Stimulated activated CD4-positive, alpha-beta T cell treated with anti-CD3 and anti-CD28 coated beads, Interleukin-15, amount 100 ng/mL, for 48 hours (primary cell): ENCODE results near the gene EFCAB12.

Source experiments
- DNase-seq, 2 donors: peaks; one replicate each; pipeline ENCODE4 v3.0.0-alpha.2; 2020; ENCODE audit warnings: low read depth in 2 of 2

Gene EFCAB12

DNA sequence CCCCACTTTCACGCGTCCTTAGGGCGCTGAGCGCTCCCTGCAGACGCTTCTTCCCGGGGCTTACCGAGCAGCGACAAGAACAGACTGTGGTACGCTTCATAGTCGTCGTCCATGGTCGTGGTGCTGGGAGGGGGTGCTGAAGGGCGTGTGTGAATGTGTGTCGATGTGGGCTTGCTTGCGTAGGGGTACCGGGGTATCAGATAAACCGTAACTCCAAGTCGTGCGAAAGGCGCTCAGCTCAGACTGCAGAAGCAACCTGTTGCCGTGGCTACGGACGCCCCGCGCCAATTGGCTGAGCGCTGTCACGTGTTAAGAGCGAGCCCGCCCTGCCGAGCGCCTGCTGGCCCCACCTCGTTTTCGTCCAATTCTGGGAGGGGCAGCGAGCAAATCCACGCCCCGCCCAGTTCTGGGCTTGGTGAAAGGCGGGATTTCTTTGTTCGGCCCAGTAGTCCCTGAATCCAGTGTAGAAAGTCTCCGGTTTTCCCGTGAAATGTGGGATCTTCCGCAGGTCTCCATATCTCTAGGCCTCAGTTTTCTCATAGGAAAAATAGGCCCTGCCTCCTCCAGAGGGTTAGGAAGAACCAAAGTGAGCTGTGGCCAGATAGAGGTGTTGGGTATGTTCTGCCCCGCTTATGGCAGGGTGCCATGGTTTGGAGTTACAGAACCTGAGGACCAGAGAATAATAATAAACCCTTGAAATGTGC is at the start of gene EFCAB12:
TSS of gene EFCAB12 (minus strand) at position 261 of the 704 bp plus-strand sequence. CDS start at position 113, 148 bp downstream.
- peak; percentile 77 to 87 for DNase-seq

DNA sequence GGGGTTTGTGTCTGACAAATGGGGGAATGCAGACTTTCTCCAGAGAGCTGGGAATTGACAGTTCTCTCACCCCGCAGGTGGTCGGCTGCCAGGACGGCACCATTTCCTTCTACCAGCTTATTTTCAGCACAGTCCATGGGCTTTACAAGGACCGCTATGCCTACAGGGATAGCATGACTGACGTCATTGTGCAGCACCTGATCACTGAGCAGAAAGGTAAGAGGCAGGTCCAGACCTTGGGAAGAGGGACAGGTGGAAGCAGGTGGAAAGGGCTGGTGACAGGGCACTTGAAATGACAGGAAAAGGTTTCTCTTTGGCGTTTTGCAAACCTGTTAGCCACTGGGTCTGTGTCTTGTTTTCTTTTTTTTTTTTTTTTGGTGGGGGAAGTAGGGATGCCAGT is 48.1 kb upstream of the EFCAB12 start:
- DNase-seq = no peak

DNA sequence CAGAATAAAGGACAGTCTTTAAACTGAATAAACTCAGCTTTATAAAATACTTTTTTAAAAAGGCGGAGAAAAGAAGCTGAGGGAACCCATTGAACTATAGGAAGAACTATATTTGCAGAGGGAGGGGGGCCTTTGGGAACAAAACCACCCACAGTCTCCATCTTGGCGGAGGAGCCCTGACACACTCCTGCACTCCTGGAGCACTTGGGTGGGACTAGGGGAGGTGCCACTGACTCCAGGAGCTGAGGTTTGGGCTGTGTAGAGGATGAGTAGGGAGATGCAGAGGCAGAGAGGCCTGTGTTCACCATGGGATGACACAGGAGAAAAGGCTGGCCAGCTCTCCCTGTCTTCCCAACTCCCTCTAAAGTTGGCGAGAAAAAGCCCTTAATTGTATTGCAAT is 47.4 kb upstream of the EFCAB12 start:
- DNase-seq = no peak

DNA sequence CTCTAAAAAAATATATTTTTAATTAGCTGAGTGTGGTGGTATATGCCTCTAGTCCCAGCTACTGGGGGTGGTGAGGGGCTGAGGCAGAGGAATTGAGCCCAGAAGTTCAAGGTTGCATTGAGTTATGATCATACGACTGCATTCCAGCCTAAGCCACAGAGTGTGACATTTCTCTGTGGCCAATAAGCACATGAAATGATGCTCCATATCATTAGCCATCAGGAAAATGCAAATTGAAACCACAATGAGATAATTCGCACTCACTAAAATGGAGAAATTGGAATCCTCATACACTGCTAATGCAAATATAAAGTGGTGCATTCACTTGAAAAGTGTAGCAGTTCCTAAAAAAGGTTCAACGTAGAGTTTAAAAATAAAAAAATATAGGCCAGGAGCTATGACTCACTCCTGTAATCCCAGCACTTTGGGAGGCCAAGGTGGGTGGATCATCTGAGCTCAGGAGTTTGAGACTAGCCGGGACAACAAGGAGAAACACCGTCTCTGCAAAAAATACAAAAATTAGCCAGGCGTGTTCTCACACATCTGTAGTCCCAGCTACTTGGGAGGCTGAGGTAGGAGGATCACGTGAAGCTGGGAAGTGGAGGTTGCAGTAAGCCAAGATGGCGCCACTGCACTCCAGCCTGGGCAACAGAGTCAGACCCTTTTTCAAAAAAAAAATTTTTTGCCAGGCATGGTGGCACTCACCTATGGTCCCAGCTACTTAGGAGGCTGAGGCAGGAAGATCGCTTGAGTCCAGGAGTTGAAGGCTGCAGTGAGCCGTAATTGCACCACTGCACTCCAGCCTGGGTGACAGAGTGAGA is 46.8 kb upstream of the EFCAB12 start:
- no peak for DNase-seq

DNA sequence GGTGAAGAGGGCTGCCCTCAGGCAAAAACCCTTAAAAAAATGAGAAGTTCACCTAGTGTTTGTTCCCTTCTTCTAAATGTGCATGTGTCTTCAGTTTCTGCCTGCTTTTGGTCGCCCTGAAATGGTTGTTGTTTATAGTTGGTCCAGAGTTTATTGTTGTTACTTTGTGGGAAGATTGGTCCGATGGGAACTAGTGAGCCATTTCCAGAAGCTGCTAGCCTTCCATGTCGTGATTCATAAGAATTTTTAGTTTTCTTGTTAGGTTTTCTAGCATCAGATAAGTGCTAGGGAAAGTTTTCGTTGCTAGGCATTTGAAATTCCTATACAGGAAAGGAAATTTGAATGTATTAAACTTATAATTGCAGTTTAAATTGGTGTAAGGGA is 45.3 kb upstream of the EFCAB12 start:
- DNase-seq = no peak

DNA sequence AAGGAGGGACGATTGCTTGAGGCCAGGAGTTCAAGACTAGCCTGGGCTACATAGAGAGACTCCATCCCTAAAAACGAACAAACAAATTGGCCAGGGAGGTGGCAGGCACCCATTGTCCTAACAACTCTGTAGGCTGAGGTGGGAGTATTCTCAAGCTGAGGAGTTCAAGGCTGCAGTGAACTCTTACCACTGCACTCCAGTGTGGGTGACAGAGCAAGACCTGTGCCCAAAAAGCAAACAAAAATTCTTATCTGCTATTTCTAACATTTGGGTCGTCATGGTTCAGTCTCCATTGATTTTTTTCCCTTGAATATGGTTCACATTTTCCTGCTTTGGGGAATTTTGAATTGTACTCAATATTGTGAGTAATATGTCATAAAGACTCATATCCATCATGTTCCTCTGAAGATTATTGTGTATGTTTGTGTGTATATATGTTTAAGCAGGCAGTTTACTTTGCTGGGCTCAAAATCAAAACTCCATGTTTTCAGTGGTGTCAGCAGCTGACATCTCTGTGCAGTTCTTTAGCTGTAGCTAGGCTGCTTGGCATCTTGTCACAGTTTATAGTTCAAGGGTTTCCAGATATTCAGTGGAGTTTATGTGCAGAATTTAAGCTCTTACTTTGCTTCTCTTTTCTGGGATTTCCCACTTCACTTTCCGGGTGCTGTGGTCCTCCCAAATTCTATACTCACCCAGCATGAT is 44.8 kb upstream of the EFCAB12 start:
- no peak for DNase-seq

DNA sequence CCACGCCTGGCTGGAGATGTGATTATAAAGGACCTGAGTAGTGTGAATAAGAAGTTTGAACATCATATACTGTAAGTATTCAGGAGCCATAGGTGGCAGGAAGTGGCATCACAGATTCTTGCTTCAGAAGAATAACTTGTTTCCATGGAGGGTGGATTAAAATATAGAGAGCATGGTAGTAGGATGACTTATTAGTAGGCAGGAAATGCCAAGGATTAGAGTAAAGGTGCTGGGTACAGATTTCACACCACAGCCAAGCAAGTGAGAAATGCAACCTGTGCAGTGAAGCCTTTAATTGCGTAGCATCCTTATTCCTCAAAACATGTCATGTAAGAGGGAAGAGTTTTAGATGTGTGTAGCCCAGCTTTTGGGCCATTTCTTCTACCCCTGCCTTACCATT is 42.4 kb upstream of the EFCAB12 start:
- DNase-seq = no peak

- no peak for DNase-seq
Observed at GRCh38 chr3:129469026-129469425, 40.6 kb upstream of the EFCAB12 start.

DNA sequence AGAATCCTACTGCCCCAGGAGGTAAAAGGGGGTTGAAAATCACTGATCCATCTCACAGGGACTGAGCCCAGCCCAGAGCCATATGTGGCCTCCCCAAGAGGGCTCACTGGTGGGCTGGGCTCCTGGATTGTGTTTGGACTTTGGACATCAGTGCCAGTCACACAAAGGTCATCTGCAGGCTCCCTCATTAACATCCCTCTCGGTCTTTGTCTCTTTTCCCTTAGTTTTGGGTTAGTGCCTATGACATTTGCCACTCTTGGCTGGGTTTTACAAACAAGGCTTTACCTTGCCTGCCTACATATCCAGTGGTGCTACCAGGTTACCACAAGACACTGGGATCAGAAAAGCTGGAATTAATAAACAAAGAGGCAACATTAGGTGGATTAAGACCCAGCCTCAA is 39.5 kb upstream of the EFCAB12 start:
- DNase-seq = no peak

GRCh38 chr3:129463716-129464115 is 35.3 kb upstream of the EFCAB12 start:
- no peak for DNase-seq

- DNase-seq = no peak
Observed at GRCh38 chr3:129463094-129463493, 34.7 kb upstream of the EFCAB12 start.

- no peak for DNase-seq
Observed at GRCh38 chr3:129462361-129462968, 34.0 kb upstream of the EFCAB12 start.

DNA sequence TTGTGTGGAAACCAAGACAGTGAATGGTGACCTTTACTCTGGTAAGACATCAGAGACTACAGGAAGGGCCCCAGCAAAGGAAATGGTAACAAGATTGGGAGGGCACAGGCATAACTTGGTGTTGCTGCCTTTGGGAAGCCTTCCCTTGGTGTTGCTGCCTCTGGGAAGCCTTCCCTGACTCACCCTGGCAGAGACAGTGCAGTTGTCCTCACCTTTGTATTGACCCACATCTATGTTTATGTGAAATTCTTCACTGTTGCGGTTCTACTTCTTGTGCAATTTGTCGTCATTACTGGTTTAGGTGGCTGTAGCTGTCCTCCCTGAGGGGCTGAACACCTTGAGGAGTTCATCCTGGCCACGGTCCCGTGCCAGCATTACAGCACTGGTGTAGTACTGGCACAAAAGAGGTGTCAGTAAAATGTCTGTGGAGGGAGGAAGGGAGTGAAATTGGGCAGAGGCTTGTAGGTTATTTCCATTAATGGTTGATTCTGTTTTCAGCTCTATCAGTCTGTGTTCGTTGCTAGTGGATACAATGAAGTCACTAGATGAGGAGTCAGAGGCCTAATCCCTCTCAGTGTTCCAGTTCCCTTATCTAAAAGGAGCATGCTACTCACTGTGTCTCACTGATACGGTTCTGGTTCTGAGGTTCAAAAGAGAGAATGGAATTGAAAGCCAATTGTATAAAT is 33.2 kb upstream of the EFCAB12 start:
- no peak for DNase-seq

GRCh38 chr3:129461022-129461421 is 32.6 kb upstream of the EFCAB12 start:
- no peak for DNase-seq

DNA sequence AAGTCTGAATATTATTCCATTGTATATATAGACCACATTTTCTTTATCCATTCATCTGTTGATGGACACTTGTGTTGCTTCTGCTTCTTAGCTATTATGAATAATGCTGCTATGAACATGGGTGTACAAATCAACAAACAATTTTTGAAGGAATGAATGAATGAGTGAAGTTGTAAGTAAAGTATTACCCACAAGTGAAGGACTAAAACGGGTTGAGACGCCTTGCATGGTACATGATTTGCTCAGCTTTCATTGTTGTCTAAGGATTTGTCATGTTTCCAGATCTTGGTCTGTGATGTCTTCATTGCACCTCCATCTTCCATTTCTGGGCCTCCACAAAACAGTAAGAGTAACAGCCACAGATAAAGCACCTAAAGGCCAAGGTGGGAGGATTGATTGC is 32.1 kb upstream of the EFCAB12 start:
- DNase-seq = no peak

DNA sequence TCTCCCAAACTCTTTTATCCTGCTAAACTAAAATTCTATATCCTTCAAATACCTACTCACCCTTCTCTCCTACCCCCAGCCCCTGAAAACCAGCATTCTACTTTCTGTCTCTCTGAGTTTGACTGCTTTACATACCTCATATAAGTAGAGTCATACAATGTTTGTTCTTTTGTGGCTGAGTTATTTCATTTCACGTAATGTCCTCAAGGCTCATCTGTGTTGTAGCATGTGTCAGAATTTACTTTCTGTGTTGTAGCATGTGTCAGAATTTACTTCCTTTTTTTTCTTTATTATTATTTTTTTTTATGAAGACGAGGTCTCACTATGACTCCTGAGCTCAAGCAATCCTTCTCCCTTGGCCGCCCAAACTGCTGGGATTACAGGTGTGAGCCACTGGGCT is 31.7 kb upstream of the EFCAB12 start:
- DNase-seq = no peak

DNA sequence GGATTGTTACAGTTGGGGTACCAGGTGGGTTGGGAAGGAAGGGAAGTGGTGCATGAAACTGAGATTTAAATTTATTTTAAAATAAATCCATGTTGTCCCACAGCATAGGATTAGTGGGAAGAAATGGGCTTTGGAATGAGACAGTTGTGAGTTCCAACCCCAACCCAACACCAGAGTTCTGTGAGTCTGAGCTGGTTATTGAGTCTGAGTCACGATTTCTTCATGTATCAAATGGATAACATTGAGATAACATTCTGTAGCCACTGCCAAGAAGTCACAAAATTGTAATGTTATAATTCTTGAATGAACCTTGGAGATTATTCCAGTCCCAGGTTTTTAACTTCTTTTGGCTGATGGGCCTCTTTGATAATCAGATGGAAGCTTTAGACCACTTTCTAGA is 25.3 kb upstream of the EFCAB12 start:
- no peak for DNase-seq

GRCh38 chr3:129449279-129450115 is 21.1 kb upstream of the EFCAB12 start:
- DNase-seq = no peak

GRCh38 chr3:129448186-129448895 is 19.9 kb upstream of the EFCAB12 start:
- DNase-seq = no peak

- DNase-seq = no peak
Observed at GRCh38 chr3:129446926-129447325, 18.5 kb upstream of the EFCAB12 start.
